Tibial artery (tissue), 4 donors: ENCODE measurements around the gene TCEANC.
"Not testable (repeated sequence)": the region's sequence is repeated elsewhere in the genome, so short reads cannot be mapped to it uniquely, and the experiment has no call there.

Experiments
- DNase-seq, 2 donors: peaks; one replicate each; pipeline ENCODE4 v3.0.0-alpha.2; 2019
- H3K27ac ChIP-seq, 2 donors: fragments of 200-600 bp; sonication (generic) in 1 of 2; 1 replicate in 1 of 2; 2 replicates in 1 of 2; pipeline ENCODE4 v1.5.1; 2018 to 2019; ENCODE audit warnings: mild to moderate bottlenecking in 1 of 2
- H3K27me3 ChIP-seq, 2 donors: fragments of 200-600 bp; sonication (generic) in 1 of 2; one replicate each; pipeline versions ENCODE4 v1.5.1 to v1.6.0; 2016 to 2019
- H3K36me3 ChIP-seq, 3 donors: fragments of 200-600 bp; sonication (generic) in 2 of 3; one replicate each; pipeline ENCODE4 v1.5.1; 2016 to 2019; ENCODE audit warnings: mild to moderate bottlenecking in 2 of 3
- H3K4me1 ChIP-seq, 4 donors: fragments of 200-600 bp; sonication (generic) in 2 of 4; 1 replicate in 3 of 4; 2 replicates in 1 of 4; pipeline ENCODE4 v1.5.1; 2016 to 2019
- H3K4me3 ChIP-seq, 2 donors: fragments of 200-600 bp; sonication (generic) in 1 of 2; 1 replicate in 1 of 2; 2 replicates in 1 of 2; pipeline ENCODE4 v1.5.1; 2018 to 2019; ENCODE audit warnings: mild to moderate bottlenecking in 2 of 2
- H3K9me3 ChIP-seq, 3 donors: fragments of 200-600 bp; sonication (generic) in 1 of 3; one replicate each; pipeline ENCODE4 v1.5.1; 2016 to 2019
- CTCF ChIP-seq, 2 experiments: fragments of 200-600 bp in 1 of 2; fragments of 450-650 bp in 1 of 2; IDR thresholded peaks; one replicate each; pipeline ENCODE4 v1.5.1; 2017 to 2019; ENCODE audit warnings: antibody characterized with exemption in 2 of 2, mild to moderate bottlenecking in 1 of 2, moderate library complexity in 1 of 2
- intact Hi-C: fragments of 100-400 bp; cut with DNase I; formaldehyde crosslinking; loops from one replicate; pipeline ENCODE4 v1.15.0; 2023; ENCODE audit warnings: low total_unique reads

Gene TCEANC

GRCh38 chrX:13620207-13620606 is 32.7 kb upstream of the TCEANC start:
- DNase-seq = no peak
- H3K4me1 ChIP-seq = no peaks in the 10 kb centered on the region
- H3K9me3 ChIP-seq = peaks cover 0 to 3% (median 0%) of the 10 kb centered on the region in 3 donors
- H3K36me3 ChIP-seq = no peaks in the 10 kb centered on the region
- intact Hi-C loops = no loop called here
- no peak overlapping the region for H3K4me3 ChIP-seq
- no peak for TF ChIP-seq CTCF (IDR thresholded peaks at IDR 0.05)
- H3K27me3 ChIP-seq = no peaks in the 10 kb centered on the region
- H3K27ac ChIP-seq = no peak overlapping the region

GRCh38 chrX:13622401-13622964 is 30.5 kb upstream of the TCEANC start:
- Histone ChIP-seq H3K4me3 (no peak overlapping the region), H3K36me3 (no peaks in the 10 kb centered on the region), H3K27me3 (no peaks in the 10 kb centered on the region), H3K27ac (no peak overlapping the region), H3K4me1 (no peaks in the 10 kb centered on the region), H3K9me3 (peaks cover 0 to 3% (median 0%) of the 10 kb centered on the region in 3 donors)
- no peak for TF ChIP-seq CTCF (IDR thresholded peaks at IDR 0.05)
- no peak for DNase-seq
- intact Hi-C loops = no loop called here

- Histone ChIP-seq H3K36me3 (no peaks in the 10 kb centered on the region), H3K27me3 (no peaks in the 10 kb centered on the region), H3K9me3 (peaks cover 0 to 17% (median 10%) of the 10 kb centered on the region in 3 donors), H3K4me3 (no peak overlapping the region), H3K4me1 (no peaks in the 10 kb centered on the region), H3K27ac (no peak overlapping the region)
- no peak for DNase-seq
- no peak for TF ChIP-seq CTCF (IDR thresholded peaks at IDR 0.05)
- intact Hi-C loops = no loop called here
Measured at GRCh38 chrX:13627306-13627705, 25.6 kb upstream of the TCEANC start.

GRCh38 chrX:13637224-13637623 is 15.7 kb upstream of the TCEANC start:
- H3K27ac ChIP-seq, H3K4me1 ChIP-seq, H3K4me3 ChIP-seq, DNase-seq, H3K27me3 ChIP-seq, H3K36me3 ChIP-seq: not testable (repeated sequence)
- intact Hi-C loops = loop anchor here (5.0 kb wide), 1 partner anchor 125 kb away; no protein-coding TSS in a partner anchor
- H3K9me3 ChIP-seq = peaks cover 0 to 26% (median 22%) of the 10 kb centered on the region in 3 donors

- H3K9me3 ChIP-seq = peaks cover 0 to 26% (median 22%) of the 10 kb centered on the region in 3 donors
- no peak for TF ChIP-seq CTCF (IDR thresholded peaks at IDR 0.05)
- H3K4me3 ChIP-seq = no peak overlapping the region
- DNase-seq = no peak
- H3K27me3 ChIP-seq = no peaks in the 10 kb centered on the region
- intact Hi-C loops = loop anchor here (5.0 kb wide), 1 partner anchor 126 kb away; no protein-coding TSS in a partner anchor
- H3K4me1 ChIP-seq = no peaks in the 10 kb centered on the region
- H3K27ac ChIP-seq = no peak overlapping the region
- H3K36me3 ChIP-seq = no peaks in the 10 kb centered on the region
Measured at GRCh38 chrX:13638021-13638420, 14.9 kb upstream of the TCEANC start.

- Histone ChIP-seq H3K4me3 (no peak overlapping the region), H3K36me3 (no peaks in the 10 kb centered on the region), H3K9me3 (peaks cover 0 to 26% (median 22%) of the 10 kb centered on the region in 3 donors), H3K27me3 (no peaks in the 10 kb centered on the region), H3K4me1 (no peaks in the 10 kb centered on the region), H3K27ac (no peak overlapping the region)
- TF ChIP-seq CTCF (IDR thresholded peaks at IDR 0.05) = no peak
- intact Hi-C loops = loop anchor here (5.0 kb wide), 1 partner anchor 127 kb away; no protein-coding TSS in a partner anchor
- no peak for DNase-seq
Measured at GRCh38 chrX:13638826-13639225, 14.1 kb upstream of the TCEANC start.

GRCh38 chrX:13641684-13642083 is 11.3 kb upstream of the TCEANC start:
- intact Hi-C loops = loop anchor here (10.0 kb wide), 1 partner anchor 697 kb away; no protein-coding TSS in a partner anchor
- not testable (repeated sequence) for H3K36me3 ChIP-seq, H3K27ac ChIP-seq, H3K27me3 ChIP-seq, DNase-seq, H3K4me1 ChIP-seq, H3K4me3 ChIP-seq
- peaks cover 0 to 16% (median 16%) of the 10 kb centered on the region in 3 donors for H3K9me3 ChIP-seq
